Pons (tissue), 1 donor: Measurements from ENCODE around the gene ATP6V1G2.
"Not testable (repeated sequence)": the region's sequence is repeated elsewhere in the genome, so short reads cannot be mapped to it uniquely, and the experiment has no call there.

Experiments used
- DNase-seq: peaks from one replicate; pipeline ENCODE4 v3.0.0-alpha.2; 2016; ENCODE audit warnings: low spot score

The ATP6V1G2 gene

DNA sequence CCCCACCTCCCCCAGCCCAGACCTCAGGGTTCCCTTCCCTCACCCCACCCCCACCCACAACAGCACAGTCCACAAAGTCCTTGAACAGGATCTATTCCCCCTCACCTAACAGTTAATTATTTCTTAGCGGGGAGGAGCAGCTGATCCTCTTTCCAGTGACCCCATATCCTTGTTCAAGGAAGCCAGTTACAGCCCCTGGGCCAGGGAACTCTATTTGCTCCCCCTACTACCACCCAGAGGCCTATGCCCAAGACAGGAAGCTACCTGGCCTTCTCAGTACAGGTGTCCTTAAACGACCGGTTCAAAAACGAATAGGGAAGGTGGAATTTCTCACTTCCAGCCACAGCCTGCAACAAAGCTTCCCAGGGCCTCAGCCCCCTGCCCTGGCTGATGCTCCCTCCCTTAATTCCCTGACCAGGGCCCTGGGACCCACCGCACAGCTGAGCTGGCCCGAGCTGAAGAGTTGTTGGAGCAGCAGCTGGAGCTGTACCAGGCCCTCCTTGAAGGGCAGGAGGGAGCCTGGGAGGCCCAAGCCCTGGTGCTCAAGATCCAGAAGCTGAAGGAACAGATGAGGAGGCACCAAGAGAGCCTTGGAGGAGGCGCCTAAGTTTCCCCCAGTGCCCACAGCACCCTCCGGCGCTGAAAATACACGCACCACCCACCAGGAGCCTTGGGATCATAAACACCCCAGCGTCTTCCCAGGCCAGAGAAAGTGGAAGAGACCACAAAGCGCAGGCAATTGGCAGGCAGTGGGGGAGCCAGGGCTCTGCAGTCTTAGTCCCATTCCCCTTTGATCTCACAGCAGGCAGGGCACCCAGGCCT, 16.9 kb downstream of the ATP6V1G2 start:
- no peak for DNase-seq

DNA sequence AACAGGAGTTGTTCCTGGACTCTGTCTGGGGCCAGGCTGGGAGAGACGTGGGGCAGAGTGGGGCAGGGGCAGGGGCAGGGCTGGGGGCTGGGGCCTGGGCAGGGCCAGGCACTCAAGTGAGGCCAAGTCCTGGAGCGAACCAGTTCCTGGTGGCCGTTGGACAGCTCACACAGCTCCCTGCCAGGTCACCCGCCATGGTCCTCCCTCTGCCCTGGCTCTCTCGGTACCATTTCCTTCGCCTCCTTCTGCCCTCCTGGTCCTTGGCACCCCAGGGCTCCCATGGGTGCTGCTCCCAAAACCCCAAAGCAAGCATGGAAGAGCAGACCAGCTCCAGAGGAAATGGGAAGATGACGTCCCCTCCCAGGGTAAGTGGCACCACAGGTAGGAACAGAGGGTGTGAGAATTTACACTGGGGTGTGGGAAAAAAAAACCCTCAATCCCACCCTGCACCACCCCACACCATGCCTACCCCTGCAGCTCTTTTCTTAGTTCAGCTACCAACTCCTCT, 17.5 kb downstream of the ATP6V1G2 start, which contains the start of gene MCCD1:
TSS of gene MCCD1 (plus strand) at position 142 of the 508 bp plus-strand sequence. CDS start at position 195, 53 bp downstream.
- DNase-seq: no peak

DNA sequence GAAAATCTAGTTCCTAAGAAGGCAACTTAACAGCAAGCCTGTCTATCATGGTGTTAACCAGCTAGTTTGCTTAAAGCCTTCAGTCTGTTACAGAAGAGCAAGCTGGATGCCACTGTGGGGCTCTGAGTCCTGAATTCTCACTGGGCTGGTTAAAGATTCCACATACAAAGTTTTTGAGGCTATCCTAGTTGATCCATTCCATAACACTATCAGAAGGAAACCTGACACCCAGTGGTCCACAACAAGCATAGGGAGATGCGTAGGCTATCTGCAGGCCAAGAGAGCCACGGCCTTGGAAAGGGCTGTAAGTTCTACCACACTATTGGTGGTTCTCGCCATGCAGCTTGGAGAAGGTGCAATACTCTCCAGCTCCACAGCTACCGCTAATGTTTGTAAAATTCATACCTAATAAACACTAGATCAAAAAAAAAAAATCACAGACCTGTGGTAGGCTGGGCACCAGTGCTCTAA, 18.1 kb downstream of the ATP6V1G2 start:
- no peak for DNase-seq

DNA sequence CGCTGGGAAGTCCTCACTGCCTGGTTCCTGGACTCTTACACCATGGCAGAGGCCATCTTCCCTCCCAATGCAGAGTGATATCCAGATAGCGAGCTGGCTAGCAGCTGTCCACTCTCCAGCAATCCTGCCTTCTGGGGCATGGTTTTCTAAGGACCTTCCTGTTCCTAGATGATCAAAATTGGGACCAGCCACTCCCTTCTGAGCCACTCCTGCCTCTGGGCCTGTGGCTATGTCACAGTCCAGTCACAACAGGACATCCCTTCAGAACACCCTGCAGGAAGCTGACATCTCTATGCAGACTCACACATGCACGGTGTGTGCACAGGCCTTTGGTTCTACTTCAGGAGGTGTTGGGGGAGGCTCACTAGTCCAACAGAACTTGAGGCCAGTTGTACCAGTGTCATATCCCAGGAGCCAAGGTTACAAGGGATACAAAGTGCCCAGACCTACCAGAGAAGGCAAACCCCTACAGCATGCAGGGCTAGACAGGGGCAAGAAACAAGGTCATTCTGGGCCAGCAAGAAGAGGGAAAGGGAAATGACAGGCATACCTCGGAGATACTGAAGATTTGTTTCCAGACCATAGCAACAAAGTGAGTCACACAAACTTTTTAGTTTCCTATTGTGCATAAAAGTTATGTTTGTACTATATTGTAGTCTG, 20.3 kb downstream of the ATP6V1G2 start:
- no peak for DNase-seq

DNA sequence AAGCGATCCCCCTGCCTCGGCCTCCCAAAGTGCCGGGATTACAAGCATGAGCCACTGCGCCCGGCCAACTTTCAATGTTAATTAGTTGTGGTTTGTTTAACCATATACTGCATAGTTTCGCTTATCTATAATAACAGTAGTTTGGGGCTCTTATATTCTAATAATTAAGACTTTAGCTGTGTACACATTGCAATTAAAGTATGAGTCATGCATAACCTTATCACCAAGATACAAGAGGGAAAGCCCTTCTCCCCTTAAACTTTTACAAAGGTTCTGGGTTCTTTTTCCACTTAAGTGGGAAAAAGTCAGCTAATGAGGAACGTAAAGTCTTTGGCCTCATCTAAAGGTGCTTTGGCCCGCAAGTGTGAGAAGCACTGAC, 20.9 kb downstream of the ATP6V1G2 start:
- DNase-seq: no peak

- no peak for DNase-seq
Measured at GRCh38 chr6:31521835-31522234, 24.6 kb downstream of the ATP6V1G2 start.

DNA sequence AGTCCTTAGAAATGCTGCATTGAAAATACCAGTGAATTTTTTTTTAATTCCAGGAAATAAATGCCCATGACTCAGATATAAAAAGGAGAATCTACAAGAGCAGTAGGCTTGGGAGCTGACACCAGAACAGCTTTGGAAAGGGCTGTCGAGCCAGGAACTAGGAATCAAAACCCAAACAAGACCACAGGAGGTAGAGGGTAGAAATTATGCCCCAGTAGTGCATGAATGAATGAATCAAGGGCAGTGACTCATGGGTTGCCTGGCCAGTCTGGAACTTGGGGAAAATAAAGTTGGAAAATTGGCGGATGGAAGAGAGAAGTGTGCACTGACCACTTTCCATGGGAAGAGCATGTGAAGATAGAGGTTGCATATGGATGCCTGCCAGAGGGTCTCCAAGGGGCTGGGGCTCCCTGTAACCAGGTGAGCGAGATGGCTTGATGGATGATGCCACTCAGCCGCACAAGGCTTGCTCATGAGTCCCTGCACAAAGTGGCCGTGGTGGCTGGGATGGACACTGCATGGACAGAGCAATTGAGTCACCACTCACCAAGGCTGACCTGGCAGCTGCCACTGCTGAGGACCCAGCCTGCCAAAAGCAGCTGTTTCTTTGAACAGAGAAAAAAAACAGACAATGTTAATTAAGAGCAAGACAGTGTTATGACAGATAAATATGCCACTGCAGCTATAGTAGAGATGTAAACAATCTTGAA, 32.8 kb downstream of the ATP6V1G2 start:
- no peak for DNase-seq

GRCh38 chr6:31510007-31510406, 36.4 kb downstream of the ATP6V1G2 start:
- DNase-seq: no peak

DNA sequence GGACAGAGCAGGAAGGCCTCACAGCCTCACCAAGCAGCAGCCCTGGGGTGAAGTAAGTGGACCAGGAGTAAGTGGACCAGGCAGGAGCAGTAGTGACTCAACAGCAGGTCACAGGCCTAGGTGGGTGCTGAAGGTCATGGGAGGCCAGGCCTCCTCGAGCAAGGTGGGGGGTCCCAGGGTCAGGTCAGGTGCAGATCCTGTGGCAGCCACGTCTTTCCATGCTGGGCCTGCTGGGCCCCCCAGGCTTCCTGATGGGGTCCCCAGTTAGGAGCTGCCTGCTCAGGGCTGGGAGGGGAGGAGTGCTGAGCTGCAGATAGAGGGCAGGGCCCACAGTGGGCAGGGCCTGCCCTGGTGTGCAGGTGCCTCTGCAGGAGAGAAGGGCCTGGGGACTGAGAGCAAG, 37.4 kb downstream of the ATP6V1G2 start:
- DNase-seq: not testable (repeated sequence)

GRCh38 chr6:31502586-31502985, 43.8 kb downstream of the ATP6V1G2 start:
- no peak for DNase-seq

GRCh38 chr6:31499648-31500047, 46.8 kb downstream of the ATP6V1G2 start:
- not testable (repeated sequence) for DNase-seq

GRCh38 chr6:31498748-31499147, 47.7 kb downstream of the ATP6V1G2 start:
- DNase-seq: no peak

GRCh38 chr6:31497531-31498476, 48.6 kb downstream of the ATP6V1G2 start, which contains the start of gene MICB:
MICB (plus strand) TSS chr6:31498145; CDS start chr6:31498194, 49 bp downstream.
- peak; percentile 56 for DNase-seq

GRCh38 chr6:31496826-31497225, 49.6 kb downstream of the ATP6V1G2 start:
- not testable (repeated sequence) for DNase-seq

GRCh38 chr6:31495580-31495979, 50.8 kb downstream of the ATP6V1G2 start:
- no peak for DNase-seq
